Measurements from ENCODE around the gene FLVCR1.
"Not testable (repeated sequence)": the region's sequence is repeated elsewhere in the genome, so short reads cannot be mapped to it uniquely, and the experiment has no call there.

Gene FLVCR1

GRCh38 chr1:212824201-212824600 is 33.9 kb upstream of the FLVCR1 start:
- no peak for TF ChIP-seq CTCF (IDR thresholded peaks at IDR 0.05; ENCODE audit: low read depth, low read length, missing control alignments)
- no peak for DNase-seq (ENCODE audit: low read depth)

GRCh38 chr1:212825798-212826452 is 32.1 kb upstream of the FLVCR1 start:
- no peak for DNase-seq (ENCODE audit: low read depth)
- no peak overlapping the region for H3K4me3 ChIP-seq (ENCODE audit: low read depth, low read length)
- TF ChIP-seq CTCF (IDR thresholded peaks at IDR 0.05; ENCODE audit: low read depth, low read length, missing control alignments): no peak

More at GRCh38 chr1:212824201-212824600, 33.9 kb upstream of the FLVCR1 start:
- no peak overlapping the region for H3K4me3 ChIP-seq (ENCODE audit: low read depth, low read length)

- no peak for DNase-seq (ENCODE audit: low read depth)
- H3K4me3 ChIP-seq (ENCODE audit: low read depth, low read length): no peak overlapping the region
- TF ChIP-seq CTCF (IDR thresholded peaks at IDR 0.05; ENCODE audit: low read depth, low read length, missing control alignments): no peak
Observed at GRCh38 chr1:212827171-212827776, 30.8 kb upstream of the FLVCR1 start.

GRCh38 chr1:212827831-212828278 is 30.2 kb upstream of the FLVCR1 start:
- no peak for DNase-seq (ENCODE audit: low read depth)
- TF ChIP-seq CTCF (IDR thresholded peaks at IDR 0.05; ENCODE audit: low read depth, low read length, missing control alignments): no peak
- H3K4me3 ChIP-seq (ENCODE audit: low read depth, low read length): no peak overlapping the region

GRCh38 chr1:212828395-212828794 is 29.7 kb upstream of the FLVCR1 start:
- no peak overlapping the region for H3K4me3 ChIP-seq (ENCODE audit: low read depth, low read length)
- DNase-seq (ENCODE audit: low read depth): no peak
- no peak for TF ChIP-seq CTCF (IDR thresholded peaks at IDR 0.05; ENCODE audit: low read depth, low read length, missing control alignments)

GRCh38 chr1:212833211-212834207 is 24.6 kb upstream of the FLVCR1 start:
- H3K4me3 ChIP-seq (ENCODE audit: low read depth, low read length); DNase-seq (ENCODE audit: low read depth): not testable (repeated sequence)

- H3K4me3 ChIP-seq (ENCODE audit: low read depth, low read length): no peak overlapping the region
- no peak for DNase-seq (ENCODE audit: low read depth)
- TF ChIP-seq CTCF (IDR thresholded peaks at IDR 0.05; ENCODE audit: low read depth, low read length, missing control alignments): no peak
Observed at GRCh38 chr1:212838145-212838544, 19.9 kb upstream of the FLVCR1 start.

- not testable (repeated sequence) for DNase-seq (ENCODE audit: low read depth); H3K4me3 ChIP-seq (ENCODE audit: low read depth, low read length)
Observed at GRCh38 chr1:212844521-212844920, 13.6 kb upstream of the FLVCR1 start.
